Activated CD8-positive, alpha-beta memory T cell treated with anti-CD3 and anti-CD28 coated beads for 1 hour (primary cell): ENCODE data around the gene PHACTR4.
"Not testable (repeated sequence)": the region's sequence is repeated elsewhere in the genome, so short reads cannot be mapped to it uniquely, and the experiment has no call there.

Source experiments
- DNase-seq, 2 donors: peaks; one replicate each; pipeline ENCODE4 v3.0.0-alpha.2; 2020; ENCODE audit warnings: low read depth in 1 of 2; ENCODE audit errors: extremely low read depth in 1 of 2

Gene PHACTR4

GRCh38 chr1:28428012-28428411 lies 58.5 kb downstream of the PHACTR4 start:
- DNase-seq, result no peak

- DNase-seq, result no peak
Observed at GRCh38 chr1:28428990-28429520, 59.5 kb downstream of the PHACTR4 start.

- no peak for DNase-seq
Observed at GRCh38 chr1:28436211-28436769, 66.8 kb downstream of the PHACTR4 start.

- DNase-seq, result no peak
Observed at GRCh38 chr1:28437264-28437923, 67.9 kb downstream of the PHACTR4 start.

GRCh38 chr1:28437924-28438699 lies 68.6 kb downstream of the PHACTR4 start:
- no peak for DNase-seq

- no peak for DNase-seq
Observed at GRCh38 chr1:28439320-28439719, 69.8 kb downstream of the PHACTR4 start.

- no peak for DNase-seq
Observed at GRCh38 chr1:28441674-28442073, 72.1 kb downstream of the PHACTR4 start.

- no peak for DNase-seq
Observed at GRCh38 chr1:28443550-28443949, 74.0 kb downstream of the PHACTR4 start.

GRCh38 chr1:28447679-28448078 lies 78.1 kb downstream of the PHACTR4 start:
- DNase-seq, result no peak

GRCh38 chr1:28448094-28448611 lies 78.6 kb downstream of the PHACTR4 start:
- DNase-seq, result not testable (repeated sequence)

- no peak for DNase-seq
Observed at GRCh38 chr1:28449904-28450303, 80.4 kb downstream of the PHACTR4 start.

GRCh38 chr1:28450561-28450960 lies 81.0 kb downstream of the PHACTR4 start:
- no peak for DNase-seq

- no peak for DNase-seq
Observed at GRCh38 chr1:28451011-28451410, 81.5 kb downstream of the PHACTR4 start.

- no peak for DNase-seq
Observed at GRCh38 chr1:28456078-28456477, 86.5 kb downstream of the PHACTR4 start.

- no peak for DNase-seq
Observed at GRCh38 chr1:28457678-28458077, 88.1 kb downstream of the PHACTR4 start.

- no peak for DNase-seq
Observed at GRCh38 chr1:28458237-28459228, 89.0 kb downstream of the PHACTR4 start.

GRCh38 chr1:28466226-28466778 lies 96.8 kb downstream of the PHACTR4 start:
- DNase-seq, result no peak

- no peak for DNase-seq
Observed at GRCh38 chr1:28470146-28470545, 100.6 kb downstream of the PHACTR4 start.

GRCh38 chr1:28479497-28479896 lies 110.0 kb downstream of the PHACTR4 start:
- not testable (repeated sequence) for DNase-seq

- DNase-seq, result no peak
Observed at GRCh38 chr1:28480308-28480707, 110.8 kb downstream of the PHACTR4 start.
